ENCODE measurements around the gene GALNT2. TPM values are rescaled to one million over a fixed set of nuclear protein-coding genes. Genes with fewer than 3 reads are reported as not detected.

The GALNT2 gene
- total and polyA plus RNA-seq, 9 of the 15 experiments (the other 6 are each of a cell fraction or from before 2014, with no cell fraction given) = 1.6 to 106 (median 51.9) TPM

DNA sequence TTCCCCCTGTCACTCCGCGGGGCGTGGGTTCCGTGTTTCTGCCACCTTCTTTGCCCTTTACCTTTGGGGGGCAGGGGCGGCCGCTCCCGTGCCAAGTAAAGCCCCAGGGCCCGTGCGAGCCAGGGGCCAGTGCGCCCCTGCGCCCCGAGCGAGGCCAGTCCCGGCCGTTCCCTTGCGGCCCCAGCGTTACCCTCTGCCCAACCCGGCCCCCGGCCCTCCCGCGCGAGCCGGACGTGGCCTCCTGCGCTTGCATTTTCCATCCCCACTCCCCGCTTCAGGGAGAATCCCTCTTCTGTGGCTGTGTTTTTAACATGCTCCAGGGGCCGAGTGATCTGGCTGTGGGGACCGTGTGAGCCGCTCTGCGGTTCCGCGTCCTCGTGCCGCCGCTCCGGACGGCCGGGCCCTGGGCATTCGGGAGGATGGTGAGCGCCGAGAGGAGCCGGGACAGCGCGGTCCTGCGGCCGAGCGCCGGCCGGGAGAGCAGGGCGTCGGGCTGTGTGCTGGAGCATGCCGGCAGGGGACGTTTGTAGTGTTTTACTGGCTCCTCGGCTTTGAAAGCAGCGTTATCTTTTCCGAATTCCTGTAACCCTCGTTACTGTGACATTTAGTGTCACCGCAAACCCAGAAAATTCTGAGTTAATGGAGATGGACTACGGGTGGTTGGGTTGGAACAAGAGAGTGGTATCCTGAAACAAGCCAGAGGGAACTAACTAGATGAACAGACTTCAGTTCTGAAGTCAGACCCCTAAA, 1.0 kb downstream of the GALNT2 start (continued):
- TF ChIP-seq, protein P1, sequence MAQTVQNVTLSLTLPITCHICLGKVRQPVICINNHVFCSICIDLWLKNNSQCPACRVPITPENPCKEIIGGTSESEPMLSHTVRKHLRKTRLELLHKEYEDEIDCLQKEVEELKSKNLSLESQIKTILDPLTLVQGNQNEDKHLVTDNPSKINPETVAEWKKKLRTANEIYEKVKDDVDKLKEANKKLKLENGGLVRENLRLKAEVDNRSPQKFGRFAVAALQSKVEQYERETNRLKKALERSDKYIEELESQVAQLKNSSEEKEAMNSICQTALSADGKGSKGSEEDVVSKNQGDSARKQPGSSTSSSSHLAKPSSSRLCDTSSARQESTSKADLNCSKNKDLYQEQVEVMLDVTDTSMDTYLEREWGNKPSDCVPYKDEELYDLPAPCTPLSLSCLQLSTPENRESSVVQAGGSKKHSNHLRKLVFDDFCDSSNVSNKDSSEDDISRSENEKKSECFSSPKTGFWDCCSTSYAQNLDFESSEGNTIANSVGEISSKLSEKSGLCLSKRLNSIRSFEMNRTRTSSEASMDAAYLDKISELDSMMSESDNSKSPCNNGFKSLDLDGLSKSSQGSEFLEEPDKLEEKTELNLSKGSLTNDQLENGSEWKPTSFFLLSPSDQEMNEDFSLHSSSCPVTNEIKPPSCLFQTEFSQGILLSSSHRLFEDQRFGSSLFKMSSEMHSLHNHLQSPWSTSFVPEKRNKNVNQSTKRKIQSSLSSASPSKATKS (CRISPR knock-in tag; IDR thresholded peaks at IDR 0.05) = no peak
- no peak for TF ChIP-seq ATF1 (CRISPR knock-in tag; IDR thresholded peaks at IDR 0.05)
- no peak for TF ChIP-seq ATF1 (tag; IDR thresholded peaks at IDR 0.05)
- TF ChIP-seq KDM4B (IDR thresholded peaks at IDR 0.05; ENCODE audit: borderline replicate concordance in 2 of 2, low read depth in 1 of 2) = no peak
- TF ChIP-seq TEAD4 (IDR thresholded peaks at IDR 0.05; ENCODE audit: low read length) = peak; percentile 62; the same call in 1 of the 2 replicates
- 0 out of 2 replicates have a peak, but pooled peaks have one; percentile 72 for TF ChIP-seq TEAD4 (CRISPR knock-in tag; IDR thresholded peaks at IDR 0.05; ENCODE audit: borderline replicate concordance)
- no peak for TF ChIP-seq HNRNPLL (IDR thresholded peaks at IDR 0.05; ENCODE audit: low read depth, low read length, poor library complexity, severe bottlenecking)
- TF ChIP-seq CBFA2T3 (IDR thresholded peaks at IDR 0.05) = no peak
- TF ChIP-seq GATAD2B (IDR thresholded peaks at IDR 0.05; ENCODE audit: borderline replicate concordance) = no peak
- no peak for TF ChIP-seq MXI1 (IDR thresholded peaks at IDR 0.05; ENCODE audit: low read depth, low read length)
- no peak for TF ChIP-seq PHTF2 (CRISPR knock-in tag; IDR thresholded peaks at IDR 0.05)
- TF ChIP-seq NCOA6 (IDR thresholded peaks at IDR 0.05) = no peak
- TF ChIP-seq TAL1 (IDR thresholded peaks at IDR 0.05) = no peak
- no peak for TF ChIP-seq MED1 (CRISPR knock-in tag; IDR thresholded peaks at IDR 0.05; ENCODE audit: borderline replicate concordance)
- no peak for TF ChIP-seq EHMT2 (IDR thresholded peaks at IDR 0.05)
- TF ChIP-seq ZNF586 (CRISPR knock-in tag; conservative IDR thresholded peaks at IDR 0.05) = no peak
- TF ChIP-seq ZNF584 (CRISPR knock-in tag; IDR thresholded peaks at IDR 0.05; ENCODE audit: low read depth) = no peak
- TF ChIP-seq, protein P2, sequence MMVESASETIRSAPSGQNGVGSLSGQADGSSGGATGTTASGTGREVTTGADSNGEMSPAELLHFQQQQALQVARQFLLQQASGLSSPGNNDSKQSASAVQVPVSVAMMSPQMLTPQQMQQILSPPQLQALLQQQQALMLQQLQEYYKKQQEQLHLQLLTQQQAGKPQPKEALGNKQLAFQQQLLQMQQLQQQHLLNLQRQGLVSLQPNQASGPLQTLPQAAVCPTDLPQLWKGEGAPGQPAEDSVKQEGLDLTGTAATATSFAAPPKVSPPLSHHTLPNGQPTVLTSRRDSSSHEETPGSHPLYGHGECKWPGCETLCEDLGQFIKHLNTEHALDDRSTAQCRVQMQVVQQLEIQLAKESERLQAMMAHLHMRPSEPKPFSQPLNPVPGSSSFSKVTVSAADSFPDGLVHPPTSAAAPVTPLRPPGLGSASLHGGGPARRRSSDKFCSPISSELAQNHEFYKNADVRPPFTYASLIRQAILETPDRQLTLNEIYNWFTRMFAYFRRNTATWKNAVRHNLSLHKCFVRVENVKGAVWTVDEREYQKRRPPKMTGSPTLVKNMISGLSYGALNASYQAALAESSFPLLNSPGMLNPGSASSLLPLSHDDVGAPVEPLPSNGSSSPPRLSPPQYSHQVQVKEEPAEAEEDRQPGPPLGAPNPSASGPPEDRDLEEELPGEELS (CRISPR knock-in tag; IDR thresholded peaks at IDR 0.05; ENCODE audit: borderline replicate concordance) = no peak
- TF ChIP-seq GABPB1 (CRISPR knock-in tag; IDR thresholded peaks at IDR 0.05) = peak; percentile 39; the same call in 1 of the 2 replicates
- TF ChIP-seq RNF2 (IDR thresholded peaks at IDR 0.05) = no peak
- TF ChIP-seq CBX3 (IDR thresholded peaks at IDR 0.05; ENCODE audit: borderline replicate concordance in 1 of 2, low read length in 2 of 2) = peak in 1 of 2 experiments; percentile 59; a peak in 1 of 3 replicates
- TF ChIP-seq CHCHD3 (CRISPR knock-in tag; IDR thresholded peaks at IDR 0.05) = no peak
- TF ChIP-seq GTF2F1 (IDR thresholded peaks at IDR 0.05; ENCODE audit: low read depth, low read length) = no peak
- TF ChIP-seq SRSF7 (optimal IDR thresholded peaks at IDR 0.05; ENCODE audit: low read depth, low read length) = no peak
- no peak for TF ChIP-seq DPF2 (IDR thresholded peaks at IDR 0.05)
- TF ChIP-seq, protein P3, sequence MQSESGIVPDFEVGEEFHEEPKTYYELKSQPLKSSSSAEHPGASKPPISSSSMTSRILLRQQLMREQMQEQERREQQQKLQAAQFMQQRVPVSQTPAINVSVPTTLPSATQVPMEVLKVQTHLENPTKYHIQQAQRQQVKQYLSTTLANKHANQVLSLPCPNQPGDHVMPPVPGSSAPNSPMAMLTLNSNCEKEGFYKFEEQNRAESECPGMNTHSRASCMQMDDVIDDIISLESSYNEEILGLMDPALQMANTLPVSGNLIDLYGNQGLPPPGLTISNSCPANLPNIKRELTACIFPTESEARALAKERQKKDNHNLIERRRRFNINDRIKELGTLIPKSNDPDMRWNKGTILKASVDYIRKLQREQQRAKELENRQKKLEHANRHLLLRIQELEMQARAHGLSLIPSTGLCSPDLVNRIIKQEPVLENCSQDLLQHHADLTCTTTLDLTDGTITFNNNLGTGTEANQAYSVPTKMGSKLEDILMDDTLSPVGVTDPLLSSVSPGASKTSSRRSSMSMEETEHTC (IDR thresholded peaks at IDR 0.05) = no peak
- no peak for TF ChIP-seq NR1H2 (CRISPR knock-in tag; IDR thresholded peaks at IDR 0.05)

Measured in K562 (cell line).